HCT116 (cell line): ENCODE measurements around the gene RTN4RL1. TPM values are rescaled to one million over a fixed set of nuclear protein-coding genes. Genes with fewer than 3 reads are reported as not detected.

Experiments
- ATAC-seq: fragments of 200-7000 bp; cut with Tn5 transposase; 2 replicates; pipeline ENCODE4 v1.9.1; 2020; ENCODE audit warnings: mild to moderate bottlenecking, moderate library complexity
- BruUV-seq: library from RNA; stranded (reverse); fragments of 400-500 nt; replicated peaks from 2 replicates; lab custom pipeline; 2021; lab: Mats Ljungman, UMichigan
- CTCF ChIA-PET: fragments of 300-600 bp; sonication (Branson Sonifier 250); formaldehyde crosslinking; loops from one replicate; lab custom pipeline; 2021; ENCODE audit warnings: antibody characterized with exemption; lab: Charles Lee
- POLR2A ChIA-PET: fragments of 300-600, 350-600 bp; sonication (Branson Sonifier 250); formaldehyde crosslinking; loops from one replicate; lab custom pipeline; 2021; ENCODE audit warnings: antibody characterized with exemption; lab: Charles Lee
- RAD21 ChIA-PET, 2 experiments: fragments of 300-600 bp; sonication (Branson Sonifier 250); formaldehyde crosslinking; loops; one replicate each; lab custom pipeline; 2023; ENCODE audit warnings: low total read pairs in 2 of 2; ENCODE audit not compliant: uncharacterized antibody in 2 of 2, unreplicated experiment in 2 of 2, low non-redundant PET in 1 of 2; lab: Charles Lee
- DNase-seq: peaks from one replicate; pipeline ENCODE4 v3.0.0-alpha.2; 2010; ENCODE audit warnings: low read depth, low spot score
- H2AFZ ChIP-seq: fragments of 200-600 bp; shearing (Covaris generic), sonication (generic); 2 replicates; pipeline ENCODE4 v1.6.1; 2017; ENCODE audit warnings: low read depth, mixed run types, mixed read lengths, antibody characterized with exemption, low read length; ENCODE audit not compliant: poor library complexity, severe bottlenecking
- H3K27ac ChIP-seq: 2 replicates; pipeline ENCODE4 v1.5.1; 2012; ENCODE audit warnings: low read depth, low read length
- H3K27me3 ChIP-seq: fragments of 200-600 bp; sonication (generic); 2 replicates; pipeline ENCODE4 v1.6.1; 2016; ENCODE audit warnings: mixed run types, low read length, mixed read lengths; ENCODE audit not compliant: insufficient read depth
- H3K36me3 ChIP-seq, 2 experiments: fragments of 200-500 bp in 1 of 2; fragments of 200-600 bp in 1 of 2; sonication (Bioruptor generic) in 1 of 2; sonication (generic) in 1 of 2; 2 replicates each; pipeline versions ENCODE4 v1.5.1 to v1.6.1; 2014 to 2016; ENCODE audit warnings: low read length in 2 of 2, inconsistent platforms in 1 of 2, mixed read lengths in 1 of 2, mixed run types in 1 of 2; ENCODE audit not compliant: insufficient read depth in 2 of 2, control insufficient read depth in 1 of 2
- H3K4me1 ChIP-seq, 2 experiments: fragments of 200-600 bp in 1 of 2; sonication (generic) in 1 of 2; 2 replicates each; pipeline versions ENCODE4 v1.5.1 to v1.6.1; 2012 to 2017; ENCODE audit warnings: low read length in 2 of 2, inconsistent platforms in 1 of 2, mild to moderate bottlenecking in 1 of 2, mixed read lengths in 1 of 2, mixed run types in 1 of 2, moderate library complexity in 1 of 2; ENCODE audit not compliant: insufficient read depth in 2 of 2, control insufficient read depth in 1 of 2
- H3K4me2 ChIP-seq: fragments of 200-600 bp; sonication (generic); 2 replicates; pipeline ENCODE4 v1.6.1; 2017; ENCODE audit warnings: mixed run types, low read length, mixed read lengths
- H3K4me3 ChIP-seq, 2 experiments: fragments of 200-600 bp in 1 of 2; sonication (generic) in 1 of 2; replicated peaks in 1 of 2; 2 replicates each; pipeline ENCODE4 v1.5.1; 2011 to 2016; ENCODE audit warnings: low read length in 2 of 2, control low read depth in 1 of 2, low read depth in 1 of 2, mild to moderate bottlenecking in 1 of 2, mixed read lengths in 1 of 2, mixed run types in 1 of 2
- H3K79me2 ChIP-seq: fragments of 200-600 bp; sonication (generic); 2 replicates; pipeline ENCODE4 v1.6.1; 2017; ENCODE audit warnings: mild to moderate bottlenecking, mixed run types, low read length, moderate library complexity, mixed read lengths; ENCODE audit not compliant: insufficient read depth
- H3K9ac ChIP-seq: fragments of 200-600 bp; sonication (generic); 2 replicates; pipeline ENCODE4 v1.6.1; 2016; ENCODE audit warnings: low read length, mixed read lengths
- H3K9me2 ChIP-seq: fragments of 200-600 bp; sonication (generic), shearing (Covaris generic); 2 replicates; pipeline ENCODE4 v1.6.1; 2017; ENCODE audit warnings: mixed run types, mild to moderate bottlenecking, moderate library complexity; ENCODE audit not compliant: insufficient read depth
- H3K9me3 ChIP-seq, 2 experiments: fragments of 200-500 bp in 1 of 2; fragments of 200-600 bp in 1 of 2; sonication (Bioruptor generic) in 1 of 2; sonication (generic) in 1 of 2; 2 replicates each; pipeline ENCODE4 v1.6.1; 2014 to 2017; ENCODE audit warnings: low read length in 2 of 2, mixed read lengths in 2 of 2, inconsistent platforms in 1 of 2, low read depth in 1 of 2, mild to moderate bottlenecking in 1 of 2, mixed run types in 1 of 2, moderate library complexity in 1 of 2; ENCODE audit not compliant: control insufficient read depth in 1 of 2, insufficient read depth in 1 of 2
- H4K20me1 ChIP-seq: fragments of 200-600 bp; sonication (generic), shearing (Covaris generic); 2 replicates; pipeline ENCODE4 v1.6.1; 2017; ENCODE audit warnings: mixed run types, mild to moderate bottlenecking, moderate library complexity; ENCODE audit not compliant: insufficient read depth
- EZH2 ChIP-seq: fragments of 200-600 bp; sonication (generic); IDR thresholded peaks from 2 replicates; pipeline ENCODE4 v1.6.1; 2017; ENCODE audit warnings: antibody characterized with exemption, mixed run types
- FOSL1 ChIP-seq: IDR thresholded peaks from 2 replicates; pipeline ENCODE4 v1.6.1; 2012; ENCODE audit warnings: low read depth
- MAX ChIP-seq: IDR thresholded peaks from 2 replicates; pipeline ENCODE4 v1.6.1; 2012
- POLR2A ChIP-seq: IDR thresholded peaks from 2 replicates; pipeline ENCODE4 v1.7.0; 2011; ENCODE audit warnings: borderline replicate concordance; ENCODE audit not compliant: insufficient read depth, insufficient read length; ENCODE audit errors: extremely low read depth
- REST ChIP-seq: IDR thresholded peaks from 2 replicates; pipeline ENCODE4 v1.6.1; 2012; ENCODE audit warnings: low read depth
- SIN3A ChIP-seq: IDR thresholded peaks from 2 replicates; pipeline ENCODE4 v1.6.1; 2012; ENCODE audit warnings: low read depth
- SP1 ChIP-seq: IDR thresholded peaks from 2 replicates; pipeline ENCODE4 v1.6.1; 2012; ENCODE audit warnings: low read depth
- SRF ChIP-seq: IDR thresholded peaks from 2 replicates; pipeline ENCODE4 v1.6.1; 2012; ENCODE audit warnings: low read depth
- TCF7L2 ChIP-seq: IDR thresholded peaks from 2 replicates; pipeline ENCODE4 v1.7.0; 2011; ENCODE audit warnings: borderline replicate concordance, inconsistent platforms; ENCODE audit not compliant: insufficient read depth, insufficient read length; ENCODE audit errors: extremely low read depth
- ZNF274 ChIP-seq: fragments of 200-500 bp; sonication (Bioruptor generic); IDR thresholded peaks from 2 replicates; pipeline ENCODE4 v1.6.1; 2014; ENCODE audit warnings: mild to moderate bottlenecking, low read depth, low read length, inconsistent platforms
- intact Hi-C: fragments of 100-400 bp; cut with micrococcal nuclease; formaldehyde crosslinking; loops from 2 replicates; pipeline ENCODE4 v1.10.0; 2022
- microRNA counts: library from miRNA; unstranded; fragments of <30 nt; microRNA quantifications from one replicate; lab custom pipeline; 2015
- microRNA-seq: library from miRNA; unstranded; fragments of <30 nt; microRNA quantifications from one replicate; pipeline ENCODE4, GENCODE V29; 2016; ENCODE audit warnings: borderline number of aligned reads
- total RNA-seq: library from RNA; stranded (reverse); gene quantifications from one replicate; pipeline ENCODE4 v1.2.1, GENCODE V29; 2021; ENCODE audit not compliant: unreplicated experiment
- TF ChIP-seq, protein P1 (sequence below), 3 experiments: fragments of 200-600 bp in 1 of 3; sonication (generic) in 1 of 3; IDR thresholded peaks in 2 of 3; conservative IDR thresholded peaks in 1 of 3; 2 replicates each; pipeline ENCODE4 v1.5.1; 2012 to 2017; ENCODE audit warnings: low read depth in 2 of 3, low read length in 2 of 3, antibody characterized with exemption in 1 of 3, borderline replicate concordance in 1 of 3, control low read depth in 1 of 3, mild to moderate bottlenecking in 1 of 3, mixed read lengths in 1 of 3, mixed run types in 1 of 3, moderate library complexity in 1 of 3; ENCODE audit not compliant: insufficient read depth in 1 of 3
- TF ChIP-seq, protein P2 (sequence below): IDR thresholded peaks from 2 replicates; pipeline ENCODE4 v1.6.1; 2012

RTN4RL1 gene
- total RNA-seq, 1 experiment from 2014 or later = 3.7 TPM

DNA sequence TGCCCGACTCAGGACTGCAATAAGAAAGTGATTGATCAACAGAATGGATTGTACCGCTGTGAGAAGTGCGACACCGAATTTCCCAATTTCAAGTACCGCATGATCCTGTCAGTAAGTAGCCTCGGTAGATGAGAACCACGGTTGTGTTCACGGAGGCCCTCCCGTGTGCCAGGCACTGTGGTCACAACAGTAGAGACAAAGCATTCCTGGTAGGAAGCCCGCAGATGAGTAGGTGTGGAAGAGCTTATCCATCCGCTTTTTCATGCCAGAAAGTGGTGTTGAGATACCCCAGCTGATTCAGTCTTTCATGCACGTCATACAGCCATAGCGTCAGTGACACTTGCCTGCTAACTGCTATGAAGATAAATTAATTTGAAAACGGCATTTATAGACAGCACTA is 136.4 kb downstream of the RTN4RL1 start:
- Histone ChIP-seq H3K9me3 (no peaks in the 10 kb centered on the region), H3K4me3 (no peak overlapping the region), H3K27ac (no peak overlapping the region), H3K9me2 (no peaks in the 10 kb centered on the region), H4K20me1 (no peaks in the 10 kb centered on the region), H3K4me1 (no peaks in the 10 kb centered on the region), H3K36me3 (peaks cover 56 to 66% of the 10 kb centered on the region in 2 experiments), H3K9ac (no peak overlapping the region), H3K27me3 (no peaks in the 10 kb centered on the region), H2AFZ (no peak overlapping the region), H3K79me2 (no peaks in the 10 kb centered on the region), H3K4me2 (no peak overlapping the region)
- no peak for DNase-seq
- CTCF ChIA-PET = no interaction called here
- RAD21 ChIA-PET = no interaction called here
- no peak for TF ChIP-seq SRF
- TF ChIP-seq POLR2A = no peak
- no peak for TF ChIP-seq REST
- TF ChIP-seq EZH2 = no peak
- no peak for TF ChIP-seq MAX
- TF ChIP-seq SIN3A = no peak
- TF ChIP-seq SP1 = no peak
- no peak for TF ChIP-seq ZNF274
- TF ChIP-seq TCF7L2 = no peak
- no peak for TF ChIP-seq FOSL1
- TF ChIP-seq, protein P1, sequence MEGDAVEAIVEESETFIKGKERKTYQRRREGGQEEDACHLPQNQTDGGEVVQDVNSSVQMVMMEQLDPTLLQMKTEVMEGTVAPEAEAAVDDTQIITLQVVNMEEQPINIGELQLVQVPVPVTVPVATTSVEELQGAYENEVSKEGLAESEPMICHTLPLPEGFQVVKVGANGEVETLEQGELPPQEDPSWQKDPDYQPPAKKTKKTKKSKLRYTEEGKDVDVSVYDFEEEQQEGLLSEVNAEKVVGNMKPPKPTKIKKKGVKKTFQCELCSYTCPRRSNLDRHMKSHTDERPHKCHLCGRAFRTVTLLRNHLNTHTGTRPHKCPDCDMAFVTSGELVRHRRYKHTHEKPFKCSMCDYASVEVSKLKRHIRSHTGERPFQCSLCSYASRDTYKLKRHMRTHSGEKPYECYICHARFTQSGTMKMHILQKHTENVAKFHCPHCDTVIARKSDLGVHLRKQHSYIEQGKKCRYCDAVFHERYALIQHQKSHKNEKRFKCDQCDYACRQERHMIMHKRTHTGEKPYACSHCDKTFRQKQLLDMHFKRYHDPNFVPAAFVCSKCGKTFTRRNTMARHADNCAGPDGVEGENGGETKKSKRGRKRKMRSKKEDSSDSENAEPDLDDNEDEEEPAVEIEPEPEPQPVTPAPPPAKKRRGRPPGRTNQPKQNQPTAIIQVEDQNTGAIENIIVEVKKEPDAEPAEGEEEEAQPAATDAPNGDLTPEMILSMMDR (IDR thresholded peaks at IDR 0.05 in 2 of 3, conservative IDR thresholded peaks at IDR 0.05 in 1 of 3; ENCODE audit: borderline replicate concordance in 1 of 3, insufficient read depth in 1 of 3, low read depth in 2 of 3, low read length in 2 of 3) = no peak
- TF ChIP-seq, protein P2, sequence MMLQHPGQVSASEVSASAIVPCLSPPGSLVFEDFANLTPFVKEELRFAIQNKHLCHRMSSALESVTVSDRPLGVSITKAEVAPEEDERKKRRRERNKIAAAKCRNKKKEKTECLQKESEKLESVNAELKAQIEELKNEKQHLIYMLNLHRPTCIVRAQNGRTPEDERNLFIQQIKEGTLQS = no peak
- POLR2A ChIA-PET = no interaction called here
- intact Hi-C loops = no loop called here
- BruUV-seq = no TSS peak
- no peak for ATAC-seq

MicroRNA genes within 50 kb of the gene (microRNA counts, 767-probe panel; counts per million panel counts)
- not detected for microRNA hsa-miR-132-3p (lab: Ali Mortazavi, UCI)
- microRNA hsa-miR-212-3p (lab: Ali Mortazavi, UCI) = not detected

Small RNA genes lying within 50 kb of the gene (microRNA-seq; reads per million reads assigned to microRNA genes)
- 619 reads per million, percentile 78 among the genes with 10 or more reads in this experiment for gene MIR132
- gene MIR212 = 7.7 reads per million, percentile 21 among the genes with 10 or more reads in this experiment

Other genes starting within 250 kb of the RTN4RL1 start
- 16.9 TPM for gene SMYD4, start 195.4 kb downstream of the RTN4RL1 start, total RNA-seq
- 198 TPM for gene RPA1, start 195.3 kb downstream of the RTN4RL1 start, total RNA-seq
- 47.2 TPM for gene DPH1, start 4.8 kb upstream of the RTN4RL1 start, total RNA-seq
- 27.3 TPM for gene OVCA2, start 16.7 kb upstream of the RTN4RL1 start, total RNA-seq
- 0.64 TPM for gene HIC1, start 29.8 kb upstream of the RTN4RL1 start, total RNA-seq